ENCODE results near the gene CNTN2. TPM values are rescaled to one million over a fixed set of nuclear protein-coding genes. Genes with fewer than 3 reads are reported as not detected.

Gene CNTN2
- total and polyA plus RNA-seq, 2 experiments from 2014 or later: 9.7 TPM; not detected in 1

DNA sequence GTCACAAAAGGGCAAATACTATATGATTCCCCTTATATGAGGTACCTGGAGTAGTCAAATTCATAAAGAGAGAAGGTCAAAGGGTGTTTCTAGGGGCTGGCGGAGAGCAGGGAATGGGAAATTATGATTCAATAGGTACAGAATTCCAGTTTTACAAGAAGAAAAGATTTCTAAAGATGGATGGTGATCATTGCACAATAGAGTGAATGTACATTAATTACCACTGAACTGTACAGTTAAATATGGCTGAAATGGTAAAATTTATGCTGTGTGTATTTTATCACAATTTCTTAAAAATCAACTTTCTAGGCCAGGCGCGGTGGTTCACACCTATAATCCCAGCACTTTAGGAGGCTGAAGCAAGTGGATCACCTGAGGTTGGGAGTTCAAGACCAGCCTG lies 59.4 kb downstream of the CNTN2 start:
- Histone ChIP-seq H3K36me3 (replicated peaks; ENCODE audit: insufficient read depth, low read depth) (no peaks in the 10 kb centered on the region), H2AFZ (no peak overlapping the region), H3K9me3 (ENCODE audit: low read depth) (no peaks in the 10 kb centered on the region), H3K9me2 (replicated peaks; ENCODE audit: insufficient read depth) (no peaks in the 10 kb centered on the region), H4K20me1 (ENCODE audit: insufficient read depth, poor library complexity, severe bottlenecking) (no peaks in the 10 kb centered on the region), H3K27me3 (no peaks in the 10 kb centered on the region), H3K4me2 (no peak overlapping the region), H3K4me3 (no peak overlapping the region), H3K79me2 (no peaks in the 10 kb centered on the region), H3K27ac (no peak overlapping the region), H3K4me1 (ENCODE audit: insufficient read depth) (no peaks in the 10 kb centered on the region)
- WGBS (ENCODE audit: low lambda C conversion rate, missing lambda C conversion rate): 94% methylated on average over 3 of the region's 3 CpGs
- no peak for DNase-seq (ENCODE audit: low spot score)
- TF ChIP-seq EZH2 (IDR thresholded peaks at IDR 0.05; ENCODE audit: borderline replicate concordance) (no peak), EZH2phosphoT487 (IDR thresholded peaks at IDR 0.05; ENCODE audit: low read depth, severe bottlenecking, unreplicated experiment) (no peak)
- TF ChIP-seq, protein P1, sequence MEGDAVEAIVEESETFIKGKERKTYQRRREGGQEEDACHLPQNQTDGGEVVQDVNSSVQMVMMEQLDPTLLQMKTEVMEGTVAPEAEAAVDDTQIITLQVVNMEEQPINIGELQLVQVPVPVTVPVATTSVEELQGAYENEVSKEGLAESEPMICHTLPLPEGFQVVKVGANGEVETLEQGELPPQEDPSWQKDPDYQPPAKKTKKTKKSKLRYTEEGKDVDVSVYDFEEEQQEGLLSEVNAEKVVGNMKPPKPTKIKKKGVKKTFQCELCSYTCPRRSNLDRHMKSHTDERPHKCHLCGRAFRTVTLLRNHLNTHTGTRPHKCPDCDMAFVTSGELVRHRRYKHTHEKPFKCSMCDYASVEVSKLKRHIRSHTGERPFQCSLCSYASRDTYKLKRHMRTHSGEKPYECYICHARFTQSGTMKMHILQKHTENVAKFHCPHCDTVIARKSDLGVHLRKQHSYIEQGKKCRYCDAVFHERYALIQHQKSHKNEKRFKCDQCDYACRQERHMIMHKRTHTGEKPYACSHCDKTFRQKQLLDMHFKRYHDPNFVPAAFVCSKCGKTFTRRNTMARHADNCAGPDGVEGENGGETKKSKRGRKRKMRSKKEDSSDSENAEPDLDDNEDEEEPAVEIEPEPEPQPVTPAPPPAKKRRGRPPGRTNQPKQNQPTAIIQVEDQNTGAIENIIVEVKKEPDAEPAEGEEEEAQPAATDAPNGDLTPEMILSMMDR (IDR thresholded peaks at IDR 0.05; ENCODE audit: poor library complexity): no peak

DNA sequence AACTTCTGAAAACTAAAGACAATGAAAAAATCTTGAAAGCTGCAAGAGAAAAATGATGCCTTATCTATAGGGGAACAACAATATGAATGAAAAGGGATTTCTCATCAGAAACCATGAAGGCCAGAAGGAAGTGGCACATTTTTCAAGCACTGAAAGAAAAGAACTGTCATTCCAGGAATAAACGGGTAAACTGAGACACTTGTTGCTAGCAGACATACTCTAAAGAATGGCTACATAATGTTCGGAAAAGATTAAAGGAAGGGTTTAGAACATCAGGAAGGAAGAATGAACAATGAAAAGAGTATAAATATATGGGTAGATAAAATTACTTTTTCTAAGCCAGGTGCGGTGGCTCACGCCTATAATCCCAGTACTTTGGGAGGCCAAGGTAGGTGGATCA lies 64.3 kb downstream of the CNTN2 start:
- no peaks in the 10 kb centered on the region for H3K27me3 ChIP-seq
- H2AFZ ChIP-seq: no peak overlapping the region
- TF ChIP-seq EZH2phosphoT487 (IDR thresholded peaks at IDR 0.05; ENCODE audit: low read depth, severe bottlenecking, unreplicated experiment) (no peak), EZH2 (IDR thresholded peaks at IDR 0.05; ENCODE audit: borderline replicate concordance) (no peak)
- TF ChIP-seq, protein P1 (IDR thresholded peaks at IDR 0.05; ENCODE audit: poor library complexity): no peak
- no peak overlapping the region for H3K4me3 ChIP-seq
- no peaks in the 10 kb centered on the region for H4K20me1 ChIP-seq (ENCODE audit: insufficient read depth, poor library complexity, severe bottlenecking)
- H3K36me3 ChIP-seq (replicated peaks; ENCODE audit: insufficient read depth, low read depth): no peaks in the 10 kb centered on the region
- no peaks in the 10 kb centered on the region for H3K9me2 ChIP-seq (replicated peaks; ENCODE audit: insufficient read depth)
- 100% methylated on average over 4 of the region's 4 CpGs for WGBS (ENCODE audit: low lambda C conversion rate, missing lambda C conversion rate)
- H3K4me1 ChIP-seq (ENCODE audit: insufficient read depth): no peaks in the 10 kb centered on the region
- H3K79me2 ChIP-seq: no peaks in the 10 kb centered on the region
- DNase-seq (ENCODE audit: low spot score): no peak
- no peak overlapping the region for H3K27ac ChIP-seq
- H3K4me2 ChIP-seq: no peak overlapping the region
- H3K9me3 ChIP-seq (ENCODE audit: low read depth): no peaks in the 10 kb centered on the region

DNA sequence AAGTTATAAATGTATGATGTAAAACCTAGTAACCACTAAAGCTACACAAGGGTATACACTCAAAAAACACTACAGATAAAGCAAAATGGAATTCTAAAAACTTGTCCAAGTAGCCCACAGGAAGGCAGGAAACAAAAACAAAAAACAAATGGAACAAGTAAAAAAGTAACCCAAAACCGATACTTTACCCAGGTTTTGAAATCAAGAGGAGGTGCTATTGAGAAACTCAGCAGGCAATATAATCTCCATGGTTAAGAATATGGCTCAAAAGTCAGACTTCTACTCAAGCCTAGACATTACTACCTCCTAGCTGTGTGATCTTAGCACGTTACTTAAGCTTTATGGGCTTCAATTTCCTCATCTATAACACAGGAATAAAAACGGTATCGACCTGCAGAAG lies 65.5 kb downstream of the CNTN2 start:
- Histone ChIP-seq H3K27ac (no peak overlapping the region), H3K9me3 (ENCODE audit: low read depth) (no peaks in the 10 kb centered on the region), H3K27me3 (no peaks in the 10 kb centered on the region), H2AFZ (no peak overlapping the region), H4K20me1 (ENCODE audit: insufficient read depth, poor library complexity, severe bottlenecking) (no peaks in the 10 kb centered on the region), H3K4me3 (no peak overlapping the region), H3K36me3 (replicated peaks; ENCODE audit: insufficient read depth, low read depth) (no peaks in the 10 kb centered on the region), H3K4me1 (ENCODE audit: insufficient read depth) (no peaks in the 10 kb centered on the region), H3K4me2 (no peak overlapping the region), H3K79me2 (no peaks in the 10 kb centered on the region), H3K9me2 (replicated peaks; ENCODE audit: insufficient read depth) (no peaks in the 10 kb centered on the region)
- WGBS (ENCODE audit: low lambda C conversion rate, missing lambda C conversion rate): 92% methylated on average over 4 of the region's 4 CpGs
- TF ChIP-seq EZH2 (IDR thresholded peaks at IDR 0.05; ENCODE audit: borderline replicate concordance): no peak
- no peak for TF ChIP-seq EZH2phosphoT487 (IDR thresholded peaks at IDR 0.05; ENCODE audit: low read depth, severe bottlenecking, unreplicated experiment)
- TF ChIP-seq, protein P1 (IDR thresholded peaks at IDR 0.05; ENCODE audit: poor library complexity): no peak
- DNase-seq (ENCODE audit: low spot score): no peak

DNA sequence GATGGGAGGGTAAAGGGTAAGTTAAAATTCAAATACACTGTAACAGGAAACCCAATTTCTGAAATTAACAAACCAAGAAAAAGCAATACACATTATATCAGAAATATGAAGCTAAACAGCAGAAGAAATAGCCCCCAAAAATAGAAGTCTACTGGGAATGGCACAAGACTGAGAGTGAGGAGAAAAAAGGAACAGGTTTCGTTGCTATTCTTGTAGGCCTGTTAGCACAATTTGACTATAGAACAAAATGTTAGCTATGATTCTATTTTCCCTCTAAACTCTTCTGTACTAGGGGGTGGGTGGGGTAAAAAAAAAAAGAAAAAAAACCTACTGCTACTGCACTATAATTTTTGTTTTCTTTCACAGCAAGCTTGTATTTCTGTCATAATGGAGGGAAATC lies 66.3 kb downstream of the CNTN2 start:
- Histone ChIP-seq H3K9me3 (ENCODE audit: low read depth) (no peaks in the 10 kb centered on the region), H3K27ac (no peak overlapping the region), H3K27me3 (no peaks in the 10 kb centered on the region), H3K4me2 (no peak overlapping the region), H3K36me3 (replicated peaks; ENCODE audit: insufficient read depth, low read depth) (no peaks in the 10 kb centered on the region), H3K4me3 (no peak overlapping the region), H3K79me2 (peaks cover 3% of the 10 kb centered on the region), H3K9me2 (replicated peaks; ENCODE audit: insufficient read depth) (no peaks in the 10 kb centered on the region), H3K4me1 (ENCODE audit: insufficient read depth) (no peaks in the 10 kb centered on the region), H4K20me1 (ENCODE audit: insufficient read depth, poor library complexity, severe bottlenecking) (no peaks in the 10 kb centered on the region), H2AFZ (no peak overlapping the region)
- 95% methylated on average over 1 of the region's 1 CpG for WGBS (ENCODE audit: low lambda C conversion rate, missing lambda C conversion rate)
- no peak for TF ChIP-seq EZH2 (IDR thresholded peaks at IDR 0.05; ENCODE audit: borderline replicate concordance)
- no peak for TF ChIP-seq EZH2phosphoT487 (IDR thresholded peaks at IDR 0.05; ENCODE audit: low read depth, severe bottlenecking, unreplicated experiment)
- TF ChIP-seq, protein P1 (IDR thresholded peaks at IDR 0.05; ENCODE audit: poor library complexity): no peak
- no peak for DNase-seq (ENCODE audit: low spot score)
